PC-3 (cell line): ENCODE measurements around the gene SPESP1.

Experiments
- CTCF ChIP-seq: fragments of 300-600 bp; sonication (generic); conservative IDR thresholded peaks from 2 replicates; pipeline ENCODE4 v1.5.1; 2017; ENCODE audit warnings: antibody characterized with exemption, low read depth, mild to moderate bottlenecking, low read length
- EZH2 ChIP-seq: fragments of 300-600 bp; sonication (generic); IDR thresholded peaks from one replicate; pipeline ENCODE4 v1.6.1; 2017; ENCODE audit warnings: antibody characterized with exemption, mild to moderate bottlenecking, low read length; ENCODE audit not compliant: unreplicated experiment
- EZH2phosphoT487 ChIP-seq: fragments of 300-600 bp; sonication (generic); IDR thresholded peaks from 2 replicates; pipeline ENCODE4 v1.6.1; 2018; ENCODE audit warnings: mild to moderate bottlenecking, antibody characterized with exemption, low read length, borderline replicate concordance

DNA sequence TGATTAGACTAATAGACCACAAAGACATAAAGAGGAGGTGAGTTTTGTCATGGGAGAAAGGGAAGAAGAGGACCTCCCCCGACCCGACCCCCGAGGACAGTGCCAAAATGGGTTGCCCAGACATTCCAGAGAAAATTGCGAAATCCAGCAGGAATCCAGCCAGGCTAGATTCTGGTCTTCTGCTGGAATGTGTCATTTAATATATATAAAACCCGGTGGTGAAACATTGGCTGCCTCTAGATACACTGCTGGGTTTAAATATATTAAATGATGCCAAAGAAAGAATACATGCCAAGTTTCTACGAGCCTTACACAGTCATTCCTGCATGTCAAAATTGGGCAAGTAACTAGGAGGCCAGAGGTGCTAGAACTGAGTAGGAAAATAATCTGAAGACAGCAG is 45.3 kb upstream of the SPESP1 start:
- TF ChIP-seq CTCF, result no peak
- TF ChIP-seq EZH2, result no peak
- no peak for TF ChIP-seq EZH2phosphoT487
